ENCODE data around the gene KCNIP1. TPM values are rescaled to one million over a fixed set of nuclear protein-coding genes. Genes with fewer than 3 reads are reported as not detected.

The KCNIP1 gene
- polyA plus RNA-seq, 2 donors: 0.04 TPM; not detected in 1

- H3K36me3 ChIP-seq (ENCODE audit: control insufficient read depth in 2 of 2, insufficient read depth in 2 of 2, low read length in 1 of 2): no peaks in the 10 kb centered on the region
- H3K27ac ChIP-seq (ENCODE audit: low read depth in 2 of 2, low read length in 1 of 2): no peak overlapping the region
- H3K9me3 ChIP-seq (ENCODE audit: control insufficient read depth in 2 of 2, insufficient read depth in 1 of 2, low read depth in 1 of 2, low read length in 1 of 2): no peaks in the 10 kb centered on the region
- peaks cover 4 to 6% of the 10 kb centered on the region in 2 donors for H3K27me3 ChIP-seq (ENCODE audit: control insufficient read depth in 1 of 2, insufficient read depth in 2 of 2, low read length in 2 of 2)
- 52 to 78% methylated on average over 2 of the region's 2 CpGs for WGBS, 2 donors
- peaks cover 2 to 3% of the 10 kb centered on the region in 2 donors for H3K4me1 ChIP-seq (ENCODE audit: control insufficient read depth in 2 of 2, insufficient read depth in 2 of 2, low read length in 1 of 2)
- no peak overlapping the region for H3K4me3 ChIP-seq (ENCODE audit: low read depth in 1 of 2, low read length in 2 of 2)
These were observed 1.9 kb upstream of the KCNIP1 start for GRCh38 chr5:170501931-170502330.

GRCh38 chr5:170504616-170505266, 921 bp downstream of the KCNIP1 start:
- peaks cover 4 to 6% of the 10 kb centered on the region in 2 donors for H3K27me3 ChIP-seq (ENCODE audit: control insufficient read depth in 1 of 2, insufficient read depth in 2 of 2, low read length in 2 of 2)
- 78 to 83% methylated on average over 23 of the region's 23 CpGs for WGBS, 2 donors
- peaks cover 2 to 3% of the 10 kb centered on the region in 2 donors for H3K4me1 ChIP-seq (ENCODE audit: control insufficient read depth in 2 of 2, insufficient read depth in 2 of 2, low read length in 1 of 2)
- no peaks in the 10 kb centered on the region for H3K36me3 ChIP-seq (ENCODE audit: control insufficient read depth in 2 of 2, insufficient read depth in 2 of 2, low read length in 1 of 2)
- H3K9me3 ChIP-seq (ENCODE audit: control insufficient read depth in 2 of 2, insufficient read depth in 1 of 2, low read depth in 1 of 2, low read length in 1 of 2): no peaks in the 10 kb centered on the region
- H3K27ac ChIP-seq (ENCODE audit: low read depth in 2 of 2, low read length in 1 of 2): no peak overlapping the region
- no peak overlapping the region for H3K4me3 ChIP-seq (ENCODE audit: low read depth in 1 of 2, low read length in 2 of 2)

- Histone ChIP-seq H3K9me3 (ENCODE audit: control insufficient read depth in 2 of 2, insufficient read depth in 1 of 2, low read depth in 1 of 2, low read length in 1 of 2) (no peaks in the 10 kb centered on the region), H3K27ac (ENCODE audit: low read depth in 2 of 2, low read length in 1 of 2) (no peak overlapping the region), H3K4me3 (ENCODE audit: low read depth in 1 of 2, low read length in 2 of 2) (no peak overlapping the region), H3K36me3 (ENCODE audit: control insufficient read depth in 2 of 2, insufficient read depth in 2 of 2, low read length in 1 of 2) (no peaks in the 10 kb centered on the region), H3K27me3 (ENCODE audit: control insufficient read depth in 1 of 2, insufficient read depth in 2 of 2, low read length in 2 of 2) (peaks cover 4 to 6% of the 10 kb centered on the region in 2 donors), H3K4me1 (ENCODE audit: control insufficient read depth in 2 of 2, insufficient read depth in 2 of 2, low read length in 1 of 2) (peaks cover 2 to 3% of the 10 kb centered on the region in 2 donors)
- 81 to 85% methylated on average over 5 of the region's 5 CpGs for WGBS, 2 donors
These were observed 4.2 kb downstream of the KCNIP1 start for GRCh38 chr5:170508036-170508435.

- no peaks in the 10 kb centered on the region for H3K36me3 ChIP-seq (ENCODE audit: control insufficient read depth in 2 of 2, insufficient read depth in 2 of 2, low read length in 1 of 2)
- H3K4me3 ChIP-seq (ENCODE audit: low read depth in 1 of 2, low read length in 2 of 2): no peak overlapping the region
- no peaks in the 10 kb centered on the region for H3K9me3 ChIP-seq (ENCODE audit: control insufficient read depth in 2 of 2, insufficient read depth in 1 of 2, low read depth in 1 of 2, low read length in 1 of 2)
- WGBS, 2 donors: 71 to 76% methylated on average over 8 of the region's 8 CpGs
- no peak overlapping the region for H3K27ac ChIP-seq (ENCODE audit: low read depth in 2 of 2, low read length in 1 of 2)
- H3K27me3 ChIP-seq (ENCODE audit: control insufficient read depth in 1 of 2, insufficient read depth in 2 of 2, low read length in 2 of 2): peaks cover 4 to 6% of the 10 kb centered on the region in 2 donors
- H3K4me1 ChIP-seq (ENCODE audit: control insufficient read depth in 2 of 2, insufficient read depth in 2 of 2, low read length in 1 of 2): peaks cover 2 to 3% of the 10 kb centered on the region in 2 donors
These were observed 5.0 kb downstream of the KCNIP1 start for GRCh38 chr5:170508660-170509347.

- H3K9me3 ChIP-seq (ENCODE audit: control insufficient read depth in 2 of 2, insufficient read depth in 1 of 2, low read depth in 1 of 2, low read length in 1 of 2): no peaks in the 10 kb centered on the region
- H3K4me1 ChIP-seq (ENCODE audit: control insufficient read depth in 2 of 2, insufficient read depth in 2 of 2, low read length in 1 of 2): no peaks in the 10 kb centered on the region
- WGBS, 2 donors: 91 to 94% methylated on average over 1 of the region's 1 CpG
- no peak overlapping the region for H3K27ac ChIP-seq (ENCODE audit: low read depth in 2 of 2, low read length in 1 of 2)
- H3K4me3 ChIP-seq (ENCODE audit: low read depth in 1 of 2, low read length in 2 of 2): no peak overlapping the region
- no peaks in the 10 kb centered on the region for H3K36me3 ChIP-seq (ENCODE audit: control insufficient read depth in 2 of 2, insufficient read depth in 2 of 2, low read length in 1 of 2)
- peaks cover 2 to 4% of the 10 kb centered on the region in 2 donors for H3K27me3 ChIP-seq (ENCODE audit: control insufficient read depth in 1 of 2, insufficient read depth in 2 of 2, low read length in 2 of 2)
These were observed 5.5 kb downstream of the KCNIP1 start for GRCh38 chr5:170509348-170509660.

GRCh38 chr5:170510126-170510525, 6.3 kb downstream of the KCNIP1 start:
- peaks cover 0 to 4% of the 10 kb centered on the region in 2 donors for H3K27me3 ChIP-seq (ENCODE audit: control insufficient read depth in 1 of 2, insufficient read depth in 2 of 2, low read length in 2 of 2)

GRCh38 chr5:170510559-170510958, 6.7 kb downstream of the KCNIP1 start:
- Histone ChIP-seq H3K9me3 (ENCODE audit: control insufficient read depth in 2 of 2, insufficient read depth in 1 of 2, low read depth in 1 of 2, low read length in 1 of 2) (no peaks in the 10 kb centered on the region), H3K27me3 (ENCODE audit: control insufficient read depth in 1 of 2, insufficient read depth in 2 of 2, low read length in 2 of 2) (no peaks in the 10 kb centered on the region), H3K36me3 (ENCODE audit: control insufficient read depth in 2 of 2, insufficient read depth in 2 of 2, low read length in 1 of 2) (no peaks in the 10 kb centered on the region), H3K27ac (ENCODE audit: low read depth in 2 of 2, low read length in 1 of 2) (no peak overlapping the region), H3K4me3 (ENCODE audit: low read depth in 1 of 2, low read length in 2 of 2) (no peak overlapping the region), H3K4me1 (ENCODE audit: control insufficient read depth in 2 of 2, insufficient read depth in 2 of 2, low read length in 1 of 2) (no peaks in the 10 kb centered on the region)
- 88% methylated on average over 5 of the region's 5 CpGs for WGBS, 2 donors

More at GRCh38 chr5:170510126-170510525, 6.3 kb downstream of the KCNIP1 start:
- no peak overlapping the region for H3K27ac ChIP-seq (ENCODE audit: low read depth in 2 of 2, low read length in 1 of 2)
- H3K4me1 ChIP-seq (ENCODE audit: control insufficient read depth in 2 of 2, insufficient read depth in 2 of 2, low read length in 1 of 2): no peaks in the 10 kb centered on the region
- 93 to 94% methylated on average over 7 of the region's 7 CpGs for WGBS, 2 donors
- H3K9me3 ChIP-seq (ENCODE audit: control insufficient read depth in 2 of 2, insufficient read depth in 1 of 2, low read depth in 1 of 2, low read length in 1 of 2): no peaks in the 10 kb centered on the region
- no peaks in the 10 kb centered on the region for H3K36me3 ChIP-seq (ENCODE audit: control insufficient read depth in 2 of 2, insufficient read depth in 2 of 2, low read length in 1 of 2)
- H3K4me3 ChIP-seq (ENCODE audit: low read depth in 1 of 2, low read length in 2 of 2): no peak overlapping the region

GRCh38 chr5:170511551-170512258, 7.9 kb downstream of the KCNIP1 start:
- Histone ChIP-seq H3K4me1 (ENCODE audit: control insufficient read depth in 2 of 2, insufficient read depth in 2 of 2, low read length in 1 of 2) (no peaks in the 10 kb centered on the region), H3K27me3 (ENCODE audit: control insufficient read depth in 1 of 2, insufficient read depth in 2 of 2, low read length in 2 of 2) (no peaks in the 10 kb centered on the region), H3K9me3 (ENCODE audit: control insufficient read depth in 2 of 2, insufficient read depth in 1 of 2, low read depth in 1 of 2, low read length in 1 of 2) (no peaks in the 10 kb centered on the region), H3K27ac (ENCODE audit: low read depth in 2 of 2, low read length in 1 of 2) (no peak overlapping the region), H3K4me3 (ENCODE audit: low read depth in 1 of 2, low read length in 2 of 2) (no peak overlapping the region), H3K36me3 (ENCODE audit: control insufficient read depth in 2 of 2, insufficient read depth in 2 of 2, low read length in 1 of 2) (no peaks in the 10 kb centered on the region)
- WGBS, 2 donors: 84 to 87% methylated on average over 8 of the region's 8 CpGs

GRCh38 chr5:170513856-170514525, 10.2 kb downstream of the KCNIP1 start:
- no peak overlapping the region for H3K4me3 ChIP-seq (ENCODE audit: low read depth in 1 of 2, low read length in 2 of 2)
- no peaks in the 10 kb centered on the region for H3K4me1 ChIP-seq (ENCODE audit: control insufficient read depth in 2 of 2, insufficient read depth in 2 of 2, low read length in 1 of 2)
- no peak overlapping the region for H3K27ac ChIP-seq (ENCODE audit: low read depth in 2 of 2, low read length in 1 of 2)
- 78 to 81% methylated on average over 5 of the region's 5 CpGs for WGBS, 2 donors
- H3K27me3 ChIP-seq (ENCODE audit: control insufficient read depth in 1 of 2, insufficient read depth in 2 of 2, low read length in 2 of 2): no peaks in the 10 kb centered on the region
- H3K9me3 ChIP-seq (ENCODE audit: control insufficient read depth in 2 of 2, insufficient read depth in 1 of 2, low read depth in 1 of 2, low read length in 1 of 2): no peaks in the 10 kb centered on the region
- H3K36me3 ChIP-seq (ENCODE audit: control insufficient read depth in 2 of 2, insufficient read depth in 2 of 2, low read length in 1 of 2): no peaks in the 10 kb centered on the region
